HG03097 (cell line): ENCODE measurements around the gene GXYLT1.
A peak's percentile ranks its signal among the peaks of the same experiment; 100 is the strongest.
"Not testable (repeated sequence)": the region's sequence is repeated elsewhere in the genome, so short reads cannot be mapped to it uniquely, and the experiment has no call there.

Source experiments
- ATAC-seq: cut with Tn5 transposase; IDR thresholded peaks from one replicate; pipeline ENCODE4 v1.9.1; 2021; ENCODE audit not compliant: unreplicated experiment, low FRiP score

GXYLT1 gene, protein sequence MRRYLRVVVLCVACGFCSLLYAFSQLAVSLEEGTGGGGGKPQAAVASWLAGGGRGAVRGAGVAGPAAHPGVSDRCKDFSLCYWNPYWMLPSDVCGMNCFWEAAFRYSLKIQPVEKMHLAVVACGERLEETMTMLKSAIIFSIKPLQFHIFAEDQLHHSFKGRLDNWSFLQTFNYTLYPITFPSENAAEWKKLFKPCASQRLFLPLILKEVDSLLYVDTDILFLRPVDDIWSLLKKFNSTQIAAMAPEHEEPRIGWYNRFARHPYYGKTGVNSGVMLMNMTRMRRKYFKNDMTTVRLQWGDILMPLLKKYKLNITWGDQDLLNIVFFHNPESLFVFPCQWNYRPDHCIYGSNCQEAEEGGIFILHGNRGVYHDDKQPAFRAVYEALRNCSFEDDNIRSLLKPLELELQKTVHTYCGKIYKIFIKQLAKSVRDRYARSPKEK

DNA sequence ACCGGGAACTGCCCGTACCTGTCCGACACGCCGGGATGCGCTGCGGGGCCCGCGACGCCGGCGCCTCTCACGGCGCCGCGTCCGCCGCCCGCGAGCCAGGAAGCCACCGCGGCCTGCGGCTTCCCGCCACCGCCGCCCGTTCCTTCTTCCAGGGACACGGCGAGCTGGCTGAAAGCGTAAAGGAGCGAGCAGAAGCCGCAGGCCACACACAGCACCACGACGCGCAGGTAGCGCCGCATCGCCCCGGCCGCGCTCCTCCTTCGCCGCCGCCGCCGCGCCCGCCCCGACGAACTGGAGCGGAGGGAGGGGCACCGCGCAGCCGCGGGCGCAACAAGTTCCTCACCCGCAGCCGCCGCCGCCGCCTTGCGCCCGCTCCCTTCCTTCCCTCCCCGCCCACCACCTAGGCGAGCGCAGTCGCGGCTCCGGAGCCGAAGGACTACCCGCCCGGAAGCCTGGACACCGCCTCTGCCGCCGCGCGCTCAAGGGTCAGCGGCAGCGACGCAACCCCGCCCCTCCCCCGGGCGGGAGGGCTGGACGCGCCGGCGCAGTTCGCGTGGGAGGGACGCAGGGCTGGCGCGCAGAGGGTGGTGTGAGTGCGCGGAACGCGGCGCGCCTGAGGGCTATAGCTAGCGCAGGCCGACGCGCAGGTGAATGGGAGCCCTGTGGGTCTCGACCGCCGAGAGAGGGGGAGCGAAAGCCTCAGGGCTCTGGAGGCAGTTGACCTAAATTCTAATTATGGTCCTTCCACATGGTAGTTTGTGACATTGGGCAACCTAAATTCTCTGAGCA is at the start of gene GXYLT1:
Gene GXYLT1 (minus strand): TSS at position 467 of the 789 bp plus-strand sequence. CDS start 228 bp downstream, at position 239.
- peak; percentile 94 for ATAC-seq

DNA sequence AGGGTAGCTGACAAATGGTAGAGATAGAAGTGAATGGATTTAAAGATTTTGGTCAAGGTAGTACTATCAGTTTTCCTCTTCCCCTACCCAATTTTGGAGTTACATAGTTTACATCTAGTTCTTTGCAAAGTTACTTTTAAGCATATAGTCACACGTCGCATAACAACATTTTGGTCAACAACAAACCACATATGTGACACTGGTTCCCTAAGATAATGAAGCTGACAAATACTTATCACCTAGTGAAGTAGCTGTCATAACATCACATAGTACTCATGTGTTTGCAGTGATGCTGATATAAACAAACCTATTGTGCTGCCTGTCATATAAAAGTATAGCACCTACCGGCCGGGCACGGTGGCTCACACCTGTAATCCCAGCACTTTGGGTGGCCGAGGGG is 48.0 kb upstream of the GXYLT1 start:
- ATAC-seq = no peak

DNA sequence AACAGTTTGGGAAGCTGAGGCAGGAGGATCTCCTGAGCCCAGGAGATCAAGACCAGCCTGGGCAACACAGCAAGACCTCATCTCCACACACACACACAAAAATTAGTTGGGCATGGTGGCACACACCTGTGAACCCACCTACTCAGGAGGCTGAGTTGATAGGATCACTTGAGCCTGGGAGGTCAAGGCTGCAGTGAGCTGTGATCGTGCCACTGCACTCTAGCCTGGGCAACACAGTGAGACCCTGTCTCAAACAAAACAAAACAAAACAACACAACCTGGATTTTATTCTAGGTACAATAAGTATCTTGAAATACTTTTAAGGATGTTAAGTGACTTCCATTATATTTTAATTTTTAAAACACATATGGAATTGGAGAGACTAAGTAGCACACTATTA is 47.6 kb upstream of the GXYLT1 start:
- ATAC-seq = no peak

DNA sequence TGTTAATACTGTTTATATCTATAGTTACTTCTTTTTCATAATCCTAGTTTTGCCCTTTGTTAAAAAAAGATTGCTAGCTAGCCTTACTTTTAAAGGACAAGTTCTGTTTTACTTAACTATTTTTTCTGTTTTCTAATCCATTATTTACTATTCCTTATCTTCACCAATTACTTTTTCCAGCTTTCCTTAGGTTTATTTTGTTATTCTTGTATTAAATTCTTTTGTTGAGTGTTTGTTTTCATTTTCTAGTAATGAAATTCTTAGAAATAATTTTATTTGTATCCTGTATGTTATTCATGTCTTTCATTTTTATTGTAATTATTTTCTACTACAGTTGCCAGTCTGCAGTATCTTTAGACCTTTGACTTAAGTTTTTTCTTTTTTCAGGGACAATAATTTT is 45.7 kb upstream of the GXYLT1 start:
- ATAC-seq = no peak

DNA sequence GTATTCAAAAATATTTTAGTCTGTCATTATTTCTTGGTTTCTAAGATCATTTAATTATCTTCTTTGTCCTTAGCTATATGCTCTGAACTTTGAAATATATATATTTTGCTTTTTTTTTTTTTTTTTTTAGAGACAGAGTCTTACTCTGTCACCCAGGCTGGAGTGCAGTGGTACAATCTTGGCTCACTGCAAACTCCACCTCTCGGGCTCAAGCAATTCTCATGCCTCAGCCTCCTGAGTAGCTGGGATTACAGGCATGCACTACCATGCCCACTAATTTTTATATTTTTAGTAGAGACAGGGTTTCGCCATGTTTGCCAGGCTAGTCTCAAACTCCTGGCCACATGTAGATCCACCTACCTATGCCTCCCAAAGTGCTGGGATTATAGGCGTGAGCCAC is 43.6 kb upstream of the GXYLT1 start:
- ATAC-seq = not testable (repeated sequence)

DNA sequence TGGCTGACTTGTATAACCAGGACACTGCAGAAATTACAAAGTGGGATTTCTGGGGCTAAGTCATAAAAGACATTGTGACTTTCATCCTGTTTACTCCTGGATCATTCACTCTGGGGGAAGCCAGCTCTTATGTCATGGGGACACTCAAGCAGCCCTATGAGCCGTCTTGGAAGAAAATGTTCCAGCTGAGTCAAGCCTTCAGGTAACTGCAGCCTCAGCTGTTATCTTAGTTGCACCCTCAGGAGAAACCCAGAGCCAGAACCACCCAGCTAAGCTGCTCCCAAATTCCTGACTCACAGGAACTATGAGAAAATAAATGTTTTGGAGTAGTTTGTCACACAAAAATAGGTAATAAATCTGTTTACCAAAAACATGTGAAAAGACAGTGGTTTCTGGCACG is 43.1 kb upstream of the GXYLT1 start:
- no peak for ATAC-seq

DNA sequence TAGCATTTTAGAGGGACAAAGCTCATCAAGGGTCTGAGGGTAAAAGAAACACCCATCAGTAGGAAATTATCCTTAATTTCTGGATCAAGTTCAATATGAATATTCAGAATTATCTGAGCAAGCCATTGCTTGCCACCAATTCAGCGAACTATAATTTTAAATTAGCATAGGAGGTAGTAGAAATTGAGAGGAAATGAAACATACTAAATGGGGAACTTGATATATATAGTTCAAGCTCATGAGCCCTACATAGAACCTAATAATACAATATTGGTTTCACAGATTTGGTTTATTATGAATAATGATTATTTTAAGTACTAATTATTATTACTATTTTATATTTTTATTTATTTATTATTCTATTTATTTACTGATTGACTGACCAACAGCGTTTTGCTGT is 42.1 kb upstream of the GXYLT1 start:
- ATAC-seq = no peak

DNA sequence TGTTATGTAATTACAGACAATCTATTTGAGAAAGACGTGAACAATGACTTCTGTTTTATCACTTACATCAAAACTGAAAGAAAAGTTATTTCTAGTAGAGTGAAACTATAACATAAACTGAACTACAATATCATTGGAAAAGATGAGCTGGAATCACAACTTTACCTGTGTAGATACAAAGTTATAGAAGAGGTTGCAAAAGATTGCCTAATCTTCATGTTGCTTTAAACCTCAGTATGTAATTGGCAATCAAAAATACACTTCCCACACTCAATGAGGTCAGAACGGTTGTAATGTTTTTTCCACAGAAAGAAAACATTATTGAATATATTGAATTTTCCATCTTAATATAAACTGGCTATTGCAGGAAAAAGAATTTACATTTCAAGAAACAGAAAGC is 37.7 kb upstream of the GXYLT1 start:
- no peak for ATAC-seq

DNA sequence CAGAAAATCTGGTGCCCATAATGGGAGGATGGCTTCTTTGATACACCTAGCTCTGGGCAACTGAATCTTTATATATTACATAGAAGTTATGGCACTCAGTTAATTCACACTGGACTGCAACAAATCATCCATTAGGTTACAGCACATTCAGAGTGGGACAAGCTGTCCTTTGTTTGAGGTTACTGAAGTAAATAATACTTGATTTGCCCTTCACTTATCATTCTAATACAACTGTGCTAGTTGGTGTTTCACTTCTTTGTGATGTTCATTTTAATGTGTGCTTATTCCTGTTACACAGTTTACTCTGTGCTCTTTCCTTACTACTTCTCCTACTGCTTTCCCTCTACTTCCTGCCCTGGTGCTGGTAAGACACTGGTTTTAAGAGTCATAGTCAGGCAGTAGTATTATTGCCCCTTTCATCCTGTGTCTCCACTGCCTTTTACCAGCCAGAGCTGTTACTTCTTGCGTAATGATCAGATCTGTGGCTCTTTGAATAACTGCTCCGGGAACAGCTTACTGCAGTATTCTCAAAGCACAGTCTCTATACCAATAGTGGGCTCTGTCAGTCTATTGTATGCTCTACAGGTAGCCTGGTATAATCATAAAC is 36.4 kb upstream of the GXYLT1 start:
- no peak for ATAC-seq

DNA sequence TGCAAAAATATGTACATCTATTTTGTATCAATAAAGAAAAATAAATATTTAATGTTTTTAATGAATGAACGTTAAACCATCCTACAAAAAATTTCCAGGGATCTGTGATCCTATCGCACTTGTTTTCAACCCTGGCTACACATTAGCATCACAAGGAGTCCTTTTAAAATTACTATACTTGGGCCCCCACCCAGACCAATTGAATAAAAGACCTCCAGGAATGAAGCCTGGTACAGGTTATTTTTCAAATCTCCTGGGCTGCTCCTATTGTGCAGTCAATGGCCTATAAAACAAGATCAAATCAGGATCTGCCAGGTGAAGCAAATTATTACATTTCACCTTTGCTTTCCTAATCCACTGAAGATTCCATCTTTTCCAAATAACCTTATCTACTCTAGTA is 33.4 kb upstream of the GXYLT1 start:
- ATAC-seq = no peak

DNA sequence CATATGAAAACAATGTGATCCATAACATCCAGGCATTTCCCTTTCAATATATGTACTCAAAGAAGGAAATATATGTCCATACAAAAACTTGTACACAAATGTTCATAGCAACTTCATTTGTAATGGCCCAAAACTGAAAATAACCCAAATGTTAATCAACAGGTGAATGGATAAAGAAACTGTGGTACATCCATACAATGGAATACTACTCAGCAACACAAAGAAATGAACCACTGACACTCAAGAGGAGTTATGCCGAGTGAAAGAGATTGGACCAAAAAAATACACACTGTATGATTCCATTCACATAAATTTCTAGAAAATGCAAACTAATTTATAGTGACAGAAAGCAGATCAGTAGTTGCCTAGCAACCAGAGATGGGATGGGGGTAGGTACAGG is 30.3 kb upstream of the GXYLT1 start:
- no peak for ATAC-seq

DNA sequence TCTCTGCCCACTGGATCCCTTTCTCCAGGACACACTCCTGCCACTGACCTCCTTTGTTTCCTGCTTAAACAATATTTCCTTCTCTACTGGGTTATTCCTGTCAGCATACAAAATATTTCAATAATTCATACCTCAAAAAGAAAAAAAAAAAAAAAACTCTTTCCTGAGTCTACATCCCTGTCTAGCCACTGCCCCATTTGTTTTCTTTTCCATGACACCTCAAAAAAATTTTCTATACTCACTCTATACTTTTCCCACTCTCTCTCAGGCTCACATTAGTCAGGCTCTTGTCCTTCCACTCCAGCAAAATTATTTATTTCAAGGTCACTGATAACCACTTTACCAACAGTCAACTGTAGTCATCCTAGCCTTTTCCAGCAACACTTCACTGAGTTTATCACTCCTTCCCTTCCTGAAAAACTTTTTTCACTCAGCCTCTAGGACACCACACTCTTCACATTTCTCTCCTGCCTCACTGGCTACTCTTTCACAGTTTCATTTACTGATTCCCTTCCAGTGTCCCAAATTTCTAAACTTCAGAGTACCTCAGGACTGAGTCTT is 29.4 kb upstream of the GXYLT1 start:
- no peak for ATAC-seq

DNA sequence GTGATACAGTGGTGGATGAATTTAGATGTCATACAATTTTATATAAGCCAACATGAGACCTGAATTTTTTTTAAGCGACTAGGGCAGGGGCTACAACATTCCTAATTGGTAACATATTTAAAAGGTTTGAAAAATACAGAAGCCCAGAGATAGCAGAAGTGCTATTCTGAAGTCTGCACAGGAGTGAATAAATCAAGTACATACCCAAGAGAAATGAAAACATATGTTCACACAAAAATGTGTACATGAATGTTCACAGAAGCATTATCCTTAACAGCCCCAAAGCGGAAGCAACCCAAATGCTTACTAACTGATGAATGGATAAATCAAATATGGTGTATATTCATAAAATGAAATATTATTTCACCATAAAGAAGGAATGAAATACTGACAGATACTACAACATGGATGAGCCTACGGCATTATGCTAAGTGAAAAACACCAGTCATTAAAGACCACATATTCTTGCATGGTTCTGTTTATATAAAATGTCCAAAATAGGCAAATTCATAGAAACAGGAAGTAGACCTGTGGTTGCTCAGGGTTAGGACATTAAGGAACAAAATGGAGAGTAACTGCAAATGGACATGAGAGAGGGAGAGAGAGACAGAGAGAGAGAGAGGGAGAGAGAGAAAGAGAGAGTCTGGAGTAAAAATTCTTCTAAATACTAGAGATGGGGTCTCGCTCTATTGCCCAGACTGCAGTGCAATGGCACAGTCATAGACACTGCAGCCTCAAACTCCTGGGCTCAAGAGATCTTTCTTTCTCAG is 28.0 kb upstream of the GXYLT1 start:
- ATAC-seq = no peak

DNA sequence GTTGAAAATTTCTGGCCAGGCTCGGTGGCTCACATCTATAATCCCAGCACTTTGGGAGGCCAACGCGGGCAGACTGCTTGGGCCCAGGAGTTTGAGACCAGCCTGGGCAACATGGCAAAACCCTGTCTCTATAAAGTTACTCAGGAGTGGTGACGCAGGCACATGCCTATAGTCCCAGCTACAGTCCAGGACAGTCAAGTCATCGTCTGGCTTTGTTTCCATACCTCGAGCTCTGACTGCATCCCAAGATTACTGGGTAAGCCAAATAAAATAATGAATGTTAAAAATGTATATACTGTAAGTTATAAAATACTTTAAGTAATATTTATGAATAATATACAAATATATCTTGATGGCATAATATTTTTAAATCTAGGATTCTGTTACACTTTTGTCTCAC is 23.0 kb upstream of the GXYLT1 start:
- ATAC-seq = no peak

DNA sequence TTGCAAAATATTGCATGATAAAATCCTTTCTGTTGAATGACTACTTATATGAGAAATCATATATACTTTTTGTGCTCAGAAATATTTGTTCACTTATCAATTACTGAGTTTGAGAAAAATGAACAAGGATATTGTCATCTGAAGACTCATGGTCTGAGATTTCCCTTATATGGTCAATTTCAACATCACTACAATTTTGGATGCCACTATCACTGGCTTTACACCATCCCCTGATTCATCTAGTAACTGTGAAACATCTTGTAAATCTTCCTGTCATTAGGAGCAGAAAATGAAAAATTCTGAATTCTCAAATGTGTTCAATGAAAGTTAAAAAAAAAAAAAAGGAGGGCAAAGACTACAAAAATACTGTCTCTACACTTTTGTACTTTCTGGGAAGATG is 21.8 kb upstream of the GXYLT1 start:
- ATAC-seq = no peak

DNA sequence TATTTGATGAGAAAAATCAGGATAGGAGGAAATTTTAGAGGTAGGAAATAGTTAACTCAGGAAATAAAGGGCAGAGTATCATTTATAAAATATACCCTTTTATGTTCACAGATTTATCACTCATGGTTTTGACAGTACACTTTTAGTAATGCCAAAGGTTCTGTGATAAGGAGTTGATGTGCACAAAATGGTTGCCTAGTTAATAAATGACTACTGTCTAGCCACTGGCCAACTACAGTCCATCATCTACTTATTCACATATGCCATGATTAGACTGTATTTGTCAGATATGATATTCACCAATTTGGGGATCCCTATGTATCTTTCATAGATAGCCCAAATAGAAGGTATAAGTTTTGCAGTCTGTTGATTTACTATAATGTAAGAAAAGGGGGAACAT is 19.2 kb upstream of the GXYLT1 start:
- no peak for ATAC-seq

DNA sequence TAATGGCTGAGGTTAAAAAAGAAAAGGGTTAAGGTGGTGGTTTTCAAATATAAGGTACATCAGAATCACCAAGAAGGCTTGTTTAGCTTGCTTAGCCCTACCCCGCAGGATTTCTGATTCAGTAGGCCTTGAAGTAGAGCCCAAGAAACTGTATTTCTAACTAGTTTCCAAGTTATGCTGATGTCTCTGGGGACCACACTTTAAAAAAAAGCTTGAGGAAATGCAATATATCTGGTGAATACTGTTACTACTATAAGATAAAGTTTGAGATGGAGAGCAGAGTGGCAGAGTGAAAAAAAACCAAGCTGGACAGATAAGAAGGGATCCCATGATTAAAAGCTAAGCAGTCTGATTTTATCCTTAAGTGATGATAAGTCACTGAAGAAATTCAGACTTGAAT is 18.3 kb upstream of the GXYLT1 start:
- ATAC-seq = no peak

DNA sequence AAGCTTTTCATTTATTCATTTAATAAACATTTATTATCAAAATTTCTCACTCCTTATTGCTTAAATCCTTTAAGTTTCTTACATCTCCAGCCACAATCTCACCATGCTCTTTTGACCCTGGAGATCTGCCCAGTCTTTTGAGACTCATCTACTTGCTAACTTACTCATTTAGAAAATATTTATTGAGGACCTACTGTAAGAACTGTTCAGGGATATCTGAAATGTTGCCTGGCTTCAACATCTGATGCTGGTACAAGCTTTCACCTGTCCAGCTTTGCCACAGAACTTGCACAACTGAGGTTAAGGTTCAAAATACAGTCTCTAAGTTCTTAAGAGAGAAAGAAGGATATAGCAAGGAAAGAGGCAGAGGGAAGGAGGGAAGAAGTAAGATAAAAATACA is 17.5 kb upstream of the GXYLT1 start:
- no peak for ATAC-seq

DNA sequence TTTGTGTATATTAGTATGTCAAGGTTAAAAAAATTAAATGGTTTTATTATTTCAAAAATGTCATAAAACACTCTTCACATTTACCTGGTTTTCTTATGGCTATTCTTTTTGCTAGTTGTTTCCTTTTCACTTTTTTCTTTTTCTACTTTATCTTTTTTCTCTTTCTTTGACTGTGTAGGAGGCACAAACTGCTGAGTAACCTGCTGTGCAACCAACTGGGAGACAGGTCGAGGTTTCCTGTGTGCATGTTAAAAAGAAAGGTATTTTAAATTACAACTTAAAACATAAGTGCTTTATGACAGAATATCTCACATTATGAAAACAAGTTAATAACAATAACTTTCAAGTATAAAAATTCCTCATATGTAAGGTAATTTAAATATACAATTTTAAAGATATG is 16.9 kb upstream of the GXYLT1 start:
- no peak for ATAC-seq

DNA sequence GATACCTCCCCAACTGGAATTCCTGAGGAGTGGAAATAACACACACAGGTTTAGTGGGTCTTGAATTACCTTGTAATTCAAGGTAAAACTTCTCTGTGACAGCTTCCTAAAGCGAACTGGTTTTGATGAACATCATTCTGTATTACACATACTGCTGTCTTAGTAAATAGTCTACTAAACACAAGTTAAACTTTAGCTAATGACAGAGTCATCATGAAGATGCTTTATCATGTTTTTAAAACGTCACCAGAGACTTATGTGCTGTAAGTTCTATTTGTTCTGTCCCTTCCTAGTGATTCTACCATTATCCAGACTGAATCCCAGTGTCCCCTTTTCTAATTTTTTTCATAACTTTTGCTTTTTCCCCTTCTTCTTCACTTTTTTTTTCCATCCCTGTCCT is 11.6 kb upstream of the GXYLT1 start:
- no peak for ATAC-seq
